Measurements from ENCODE around the gene SMARCC2. TPM values are rescaled to one million over a fixed set of nuclear protein-coding genes. Genes with fewer than 3 reads are reported as not detected.

The SMARCC2 gene
- total RNA-seq, 1 donor from 2014 or later = 196 TPM

DNA sequence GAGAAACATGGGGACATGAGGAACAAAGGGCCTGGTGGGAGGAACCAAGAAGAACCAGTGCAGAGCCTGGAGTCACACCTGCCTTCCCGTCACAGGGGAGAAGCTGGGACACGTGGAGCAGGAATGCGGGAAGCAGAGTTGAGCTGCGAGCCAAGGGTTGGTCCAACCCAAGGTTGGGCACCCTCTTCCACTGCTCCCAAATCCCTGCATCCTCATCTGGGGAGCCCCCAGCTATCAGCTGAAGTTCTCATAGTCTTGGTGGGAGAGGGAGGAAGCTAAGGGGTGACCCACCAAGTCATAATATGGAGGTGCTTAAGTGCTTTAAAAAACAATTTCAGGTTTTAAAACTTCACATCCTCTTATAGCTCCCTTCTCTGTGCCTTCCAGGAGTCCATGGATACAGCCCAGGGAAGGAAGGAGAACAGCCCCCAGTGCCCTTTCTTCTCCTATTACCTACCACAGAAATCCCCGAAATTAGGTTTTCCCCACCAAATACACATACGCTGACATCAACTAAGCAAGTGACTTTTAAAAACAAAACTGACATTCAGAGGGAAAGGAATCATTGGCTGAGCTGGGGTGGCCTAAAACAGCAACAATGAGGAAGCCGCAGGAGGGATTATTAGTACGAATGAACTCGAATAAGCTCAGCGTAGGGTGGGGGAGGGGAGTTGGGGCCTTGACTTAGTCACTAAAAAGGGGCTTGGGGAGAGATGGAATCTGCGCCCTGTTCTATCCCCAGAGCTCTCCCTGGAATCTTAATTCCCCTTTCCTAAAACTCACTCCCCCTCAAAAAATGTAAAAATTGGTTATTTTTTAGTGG lies 26.6 kb downstream of the SMARCC2 start:
- Mint-ChIP-seq H3K36me3 (ENCODE audit: unreplicated experiment) (peaks cover 9% of the 10 kb centered on the region), H3K9me3 (ENCODE audit: unreplicated experiment) (peaks cover 27% of the 10 kb centered on the region), H3K27me3 (ENCODE audit: unreplicated experiment) (peaks cover 30% of the 10 kb centered on the region), H3K4me1 (ENCODE audit: low read depth, unreplicated experiment) (peaks cover 19% of the 10 kb centered on the region), H3K27ac (ENCODE audit: unreplicated experiment) (peak overlapping the region; percentile 13), H3K4me3 (ENCODE audit: unreplicated experiment) (no peak overlapping the region)
- DNase-seq = no peak
- TF ChIP-seq, protein P1, sequence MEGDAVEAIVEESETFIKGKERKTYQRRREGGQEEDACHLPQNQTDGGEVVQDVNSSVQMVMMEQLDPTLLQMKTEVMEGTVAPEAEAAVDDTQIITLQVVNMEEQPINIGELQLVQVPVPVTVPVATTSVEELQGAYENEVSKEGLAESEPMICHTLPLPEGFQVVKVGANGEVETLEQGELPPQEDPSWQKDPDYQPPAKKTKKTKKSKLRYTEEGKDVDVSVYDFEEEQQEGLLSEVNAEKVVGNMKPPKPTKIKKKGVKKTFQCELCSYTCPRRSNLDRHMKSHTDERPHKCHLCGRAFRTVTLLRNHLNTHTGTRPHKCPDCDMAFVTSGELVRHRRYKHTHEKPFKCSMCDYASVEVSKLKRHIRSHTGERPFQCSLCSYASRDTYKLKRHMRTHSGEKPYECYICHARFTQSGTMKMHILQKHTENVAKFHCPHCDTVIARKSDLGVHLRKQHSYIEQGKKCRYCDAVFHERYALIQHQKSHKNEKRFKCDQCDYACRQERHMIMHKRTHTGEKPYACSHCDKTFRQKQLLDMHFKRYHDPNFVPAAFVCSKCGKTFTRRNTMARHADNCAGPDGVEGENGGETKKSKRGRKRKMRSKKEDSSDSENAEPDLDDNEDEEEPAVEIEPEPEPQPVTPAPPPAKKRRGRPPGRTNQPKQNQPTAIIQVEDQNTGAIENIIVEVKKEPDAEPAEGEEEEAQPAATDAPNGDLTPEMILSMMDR (IDR thresholded peaks at IDR 0.05; ENCODE audit: partially characterized antibody, unreplicated experiment) = no peak

DNA sequence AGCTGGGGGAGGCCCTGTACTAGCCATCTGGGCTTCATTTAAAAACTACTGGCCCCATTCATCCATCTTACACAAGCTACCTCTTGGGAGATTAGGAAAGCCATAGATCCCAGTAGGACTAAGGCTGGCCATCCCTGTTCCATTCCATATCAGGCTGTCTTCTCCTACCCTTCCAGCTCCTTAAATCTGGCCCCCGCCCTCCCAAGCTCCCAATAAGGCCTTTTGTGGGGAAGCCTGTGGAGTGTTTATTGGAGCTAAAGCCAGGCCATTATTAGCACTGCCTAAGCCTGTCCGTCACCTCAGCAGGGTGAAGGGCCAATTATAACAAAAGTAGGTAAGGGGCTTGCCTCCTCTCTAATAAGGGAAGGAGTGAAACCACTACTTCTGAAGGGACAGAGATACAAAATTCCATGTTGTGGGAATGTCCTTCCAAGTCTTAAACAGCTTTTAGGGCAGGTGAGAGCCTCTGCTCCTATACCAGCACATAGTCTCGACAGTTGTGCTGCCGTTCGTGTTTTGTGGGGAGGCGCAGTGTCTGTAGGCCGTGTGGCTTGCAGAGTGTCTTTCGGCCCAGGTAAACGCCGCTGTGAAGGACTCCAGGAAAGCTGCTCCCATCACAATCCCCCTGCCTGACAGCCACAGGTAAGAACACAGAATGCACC lies 27.5 kb downstream of the SMARCC2 start:
- H3K27me3 Mint-ChIP-seq (ENCODE audit: unreplicated experiment) = peaks cover 39% of the 10 kb centered on the region
- peak overlapping the region; percentile 95 for H3K4me3 Mint-ChIP-seq (ENCODE audit: unreplicated experiment)
- peaks cover 5% of the 10 kb centered on the region for H3K36me3 Mint-ChIP-seq (ENCODE audit: unreplicated experiment)
- TF ChIP-seq, protein P1 (IDR thresholded peaks at IDR 0.05; ENCODE audit: partially characterized antibody, unreplicated experiment) = no peak
- H3K9me3 Mint-ChIP-seq (ENCODE audit: unreplicated experiment) = peaks cover 31% of the 10 kb centered on the region
- no peak for DNase-seq
- H3K27ac Mint-ChIP-seq (ENCODE audit: unreplicated experiment) = peak overlapping the region; percentile 76
- peaks cover 22% of the 10 kb centered on the region for H3K4me1 Mint-ChIP-seq (ENCODE audit: low read depth, unreplicated experiment)

DNA sequence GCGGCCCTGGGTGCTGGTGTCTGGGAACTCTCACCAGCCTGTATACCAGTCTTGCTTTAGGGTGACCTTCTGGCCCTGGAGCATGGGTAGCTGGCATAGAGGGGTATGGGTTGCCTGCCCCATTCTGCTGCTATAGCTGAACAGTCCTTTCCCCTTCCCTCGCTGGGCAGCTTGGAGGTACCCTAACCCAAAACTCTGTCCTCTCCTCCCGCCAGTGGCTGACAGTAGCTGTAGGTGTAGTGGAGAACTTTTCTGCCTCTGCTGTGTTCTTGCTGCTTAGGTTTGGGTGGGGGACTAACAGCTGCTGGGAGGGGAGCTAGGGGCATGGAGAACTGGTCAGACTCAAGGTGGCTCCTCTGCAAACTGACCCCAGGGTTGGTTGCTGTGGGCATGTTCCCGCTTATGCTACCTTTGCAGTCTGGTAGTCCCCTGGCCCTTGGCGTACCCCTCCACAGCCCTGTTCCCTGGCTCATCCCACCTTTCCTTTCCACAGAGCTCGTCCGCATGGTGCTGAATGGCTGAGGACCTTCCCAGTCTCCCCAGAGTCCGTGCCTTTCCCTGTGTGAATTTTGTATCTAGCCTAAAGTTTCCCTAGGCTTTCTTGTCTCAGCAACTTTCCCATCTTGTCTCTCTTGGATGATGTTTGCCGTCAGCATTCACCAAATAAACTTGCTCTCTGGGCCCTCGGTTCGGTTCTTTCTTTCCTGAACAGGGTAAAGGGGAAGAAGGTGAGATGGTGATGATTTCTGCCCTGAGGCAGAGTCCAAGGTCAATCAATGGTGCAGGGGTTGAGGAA lies 28.2 kb downstream of the SMARCC2 start:
- TF ChIP-seq, protein P1 (IDR thresholded peaks at IDR 0.05; ENCODE audit: partially characterized antibody, unreplicated experiment) = no peak
- H3K27ac Mint-ChIP-seq (ENCODE audit: unreplicated experiment) = peak overlapping the region; percentile 76
- peaks cover 37% of the 10 kb centered on the region for H3K27me3 Mint-ChIP-seq (ENCODE audit: unreplicated experiment)
- H3K4me3 Mint-ChIP-seq (ENCODE audit: unreplicated experiment) = peak overlapping the region; percentile 95
- peaks cover 31% of the 10 kb centered on the region for H3K9me3 Mint-ChIP-seq (ENCODE audit: unreplicated experiment)
- H3K36me3 Mint-ChIP-seq (ENCODE audit: unreplicated experiment) = peaks cover 5% of the 10 kb centered on the region
- H3K4me1 Mint-ChIP-seq (ENCODE audit: low read depth, unreplicated experiment) = peaks cover 22% of the 10 kb centered on the region
- DNase-seq = no peak

DNA sequence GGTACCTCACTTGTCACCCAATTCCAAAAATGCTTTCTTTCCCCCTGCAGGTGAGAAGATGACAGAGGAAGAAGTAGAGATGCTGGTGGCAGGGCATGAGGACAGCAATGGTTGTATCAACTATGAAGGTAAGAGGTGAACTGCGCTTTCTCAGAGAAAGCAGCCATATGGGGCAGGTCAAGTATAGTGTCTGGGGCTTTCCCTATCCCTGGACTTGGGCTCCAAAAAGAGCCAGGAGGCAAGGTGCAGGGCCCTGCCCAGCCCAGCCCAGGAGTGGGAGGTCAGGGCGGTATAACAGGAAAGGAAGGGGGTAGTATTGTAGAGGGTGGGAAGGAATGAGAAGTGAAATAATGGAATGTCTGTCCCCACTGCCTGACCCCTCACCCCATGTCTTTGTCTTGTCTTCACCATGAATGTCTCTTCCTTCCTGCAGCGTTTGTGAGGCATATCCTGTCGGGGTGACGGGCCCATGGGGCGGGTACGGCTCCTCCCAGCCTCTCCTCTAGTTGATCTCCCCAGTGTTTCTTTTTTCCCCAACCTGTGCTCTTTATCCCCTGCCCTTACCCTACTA lies 29.0 kb downstream of the SMARCC2 start:
- H3K4me3 Mint-ChIP-seq (ENCODE audit: unreplicated experiment) = peak overlapping the region; percentile 95
- TF ChIP-seq, protein P1 (IDR thresholded peaks at IDR 0.05; ENCODE audit: partially characterized antibody, unreplicated experiment) = no peak
- peaks cover 27% of the 10 kb centered on the region for H3K9me3 Mint-ChIP-seq (ENCODE audit: unreplicated experiment)
- peaks cover 41% of the 10 kb centered on the region for H3K27me3 Mint-ChIP-seq (ENCODE audit: unreplicated experiment)
- peaks cover 20% of the 10 kb centered on the region for H3K4me1 Mint-ChIP-seq (ENCODE audit: low read depth, unreplicated experiment)
- H3K36me3 Mint-ChIP-seq (ENCODE audit: unreplicated experiment) = peaks cover 5% of the 10 kb centered on the region
- DNase-seq = no peak
- H3K27ac Mint-ChIP-seq (ENCODE audit: unreplicated experiment) = peak overlapping the region; percentile 60
